SK-N-SH treated with all-trans-retinoic acid at 6 μM for 48 hours (cell line): ENCODE data around the gene LSMEM2.

Source experiments
- CSRNP3 ChIP-seq: fragments of 250-450 bp; sonication (Bioruptor Pico); IDR thresholded peaks from 2 replicates; pipeline ENCODE4 v1.5.1; 2021; ENCODE audit warnings: mild to moderate bottlenecking, moderate library complexity
- PATZ1 ChIP-seq: fragments of 250-450 bp; sonication (Bioruptor Pico); IDR thresholded peaks from 2 replicates; pipeline ENCODE4 v1.8.0; 2020; ENCODE audit warnings: mild to moderate bottlenecking, moderate library complexity, borderline replicate concordance
- RARB ChIP-seq: fragments of 250-450 bp; sonication (Bioruptor Pico); IDR thresholded peaks from 2 replicates; pipeline ENCODE4 v1.8.0; 2021; ENCODE audit warnings: mild to moderate bottlenecking, moderate library complexity
- TCF4 ChIP-seq: fragments of 250-450 bp; sonication (Bioruptor Pico); IDR thresholded peaks from 2 replicates; pipeline ENCODE4 v1.8.0; 2021; ENCODE audit warnings: mild to moderate bottlenecking, moderate library complexity, borderline replicate concordance
- TOX ChIP-seq: fragments of 250-450 bp; sonication (Bioruptor Pico); IDR thresholded peaks from 2 replicates; pipeline ENCODE4 v1.8.0; 2021; ENCODE audit warnings: mild to moderate bottlenecking, moderate library complexity, borderline replicate concordance
- TSHZ2 ChIP-seq: fragments of 250-450 bp; sonication (Bioruptor Pico); IDR thresholded peaks from 2 replicates; pipeline ENCODE4 v1.5.0; 2020; ENCODE audit warnings: mild to moderate bottlenecking, moderate library complexity
- ZFP3 ChIP-seq: fragments of 250-450 bp; sonication (Bioruptor Pico); IDR thresholded peaks from 2 replicates; pipeline ENCODE4 v1.5.0; 2020; ENCODE audit warnings: mild to moderate bottlenecking, moderate library complexity
- ZFP30 ChIP-seq: fragments of 450-650 bp; formaldehyde crosslinking; IDR thresholded peaks from 2 replicates; pipeline ENCODE4 v1.5.0; 2022; ENCODE audit warnings: mild to moderate bottlenecking, moderate library complexity
- ZNF565 ChIP-seq: fragments of 450-650 bp; formaldehyde crosslinking; conservative IDR thresholded peaks from 2 replicates; pipeline ENCODE4 v1.5.0; 2020; ENCODE audit warnings: low read depth, mild to moderate bottlenecking, moderate library complexity
- ZNF70 ChIP-seq: fragments of 450-650 bp; formaldehyde crosslinking; IDR thresholded peaks from 2 replicates; pipeline ENCODE4 v1.5.0; 2020; ENCODE audit warnings: mild to moderate bottlenecking, moderate library complexity

- no peak for TF ChIP-seq CSRNP3 (CRISPR knock-in tag)
- no peak for TF ChIP-seq ZNF565 (CRISPR knock-in tag)
- no peak for TF ChIP-seq ZFP3 (CRISPR knock-in tag)
- TF ChIP-seq TSHZ2 (CRISPR knock-in tag): no peak
- no peak for TF ChIP-seq PATZ1 (CRISPR knock-in tag)
- TF ChIP-seq TOX (CRISPR knock-in tag): no peak
- TF ChIP-seq ZFP30 (CRISPR knock-in tag): no peak
- TF ChIP-seq ZNF70 (CRISPR knock-in tag): no peak
- no peak for TF ChIP-seq TCF4
- TF ChIP-seq RARB: no peak
Observed at GRCh38 chr3:50248387-50248786, 30.5 kb upstream of the LSMEM2 start.
